HL-60 (cell line): ENCODE measurements around the gene CTNNBIP1.

ENCODE experiments used
- DNase-seq, 2 experiments: peaks; one replicate each; pipeline ENCODE4 v3.0.0-alpha.2; 2010 to 2020; ENCODE audit warnings: low read depth in 1 of 2, low spot score in 1 of 2
- H3K27ac ChIP-seq: fragments of 250-450 bp; sonication (Bioruptor Pico); replicated peaks from 2 replicates; pipeline ENCODE4 v1.5.1; 2020; ENCODE audit warnings: mild to moderate bottlenecking, moderate library complexity
- H3K27me3 ChIP-seq: fragments of 250-450 bp; sonication (Bioruptor Pico); 2 replicates; pipeline ENCODE4 v1.5.1; 2021; ENCODE audit warnings: mild to moderate bottlenecking, moderate library complexity; ENCODE audit not compliant: insufficient read depth, poor library complexity, severe bottlenecking
- H3K4me3 ChIP-seq: replicated peaks from 2 replicates; pipeline ENCODE4 v1.5.1; 2011; ENCODE audit warnings: mild to moderate bottlenecking, control low read depth, low read length; ENCODE audit not compliant: insufficient read depth
- CTCF ChIP-seq: IDR thresholded peaks from one replicate; pipeline ENCODE4 v1.5.1; 2011; ENCODE audit warnings: low read length, control low read depth, inconsistent platforms; ENCODE audit not compliant: insufficient read depth
- GABPA ChIP-seq: IDR thresholded peaks from 2 replicates; pipeline ENCODE4 v1.6.1; 2012; ENCODE audit warnings: low read depth
- POLR2AphosphoS5 ChIP-seq: IDR thresholded peaks from 2 replicates; pipeline ENCODE4 v1.6.1; 2012; ENCODE audit warnings: low read depth
- REST ChIP-seq: IDR thresholded peaks from 2 replicates; pipeline ENCODE4 v1.6.1; 2012; ENCODE audit warnings: low read depth; ENCODE audit not compliant: insufficient replicate concordance
- SPI1 ChIP-seq: IDR thresholded peaks from 2 replicates; pipeline ENCODE4 v1.6.1; 2012; ENCODE audit warnings: low read depth, mild to moderate bottlenecking, borderline replicate concordance

Gene CTNNBIP1

GRCh38 chr1:9908871-9909233 is 1.2 kb downstream of the CTNNBIP1 start:
- Histone ChIP-seq H3K27ac (no peak overlapping the region), H3K4me3 (no peak overlapping the region), H3K27me3 (no peaks in the 10 kb centered on the region)
- TF ChIP-seq CTCF (no peak), GABPA (no peak), POLR2AphosphoS5 (no peak), SPI1 (no peak), REST (no peak)
- no peak for DNase-seq

DNA sequence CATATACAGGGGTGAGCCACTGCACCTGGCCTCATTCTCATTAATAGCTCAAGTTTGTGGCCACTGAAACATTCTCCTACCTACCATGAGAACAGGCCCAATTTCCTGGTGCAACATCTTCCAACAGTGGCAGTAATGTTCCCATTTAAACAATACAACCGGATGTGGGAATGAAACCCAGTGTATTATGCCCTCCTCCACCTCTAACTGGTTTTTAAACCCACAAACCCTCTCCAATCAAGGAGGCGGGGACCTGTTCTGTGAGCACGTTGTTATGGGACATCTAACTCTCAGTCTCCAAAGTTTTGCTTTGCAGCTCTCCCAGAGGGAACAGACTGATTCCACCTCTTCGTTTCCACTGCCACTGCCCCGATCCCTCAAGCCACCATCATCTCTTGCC is 2.6 kb downstream of the CTNNBIP1 start:
- H3K27me3 ChIP-seq: no peaks in the 10 kb centered on the region

GRCh38 chr1:9906466-9906865 is 3.6 kb downstream of the CTNNBIP1 start:
- Histone ChIP-seq H3K4me3 (no peak overlapping the region), H3K27me3 (no peaks in the 10 kb centered on the region), H3K27ac (no peak overlapping the region)
- TF ChIP-seq CTCF (no peak), REST (no peak), SPI1 (no peak), GABPA (no peak), POLR2AphosphoS5 (no peak)
- no peak for DNase-seq

More for the DNA sequence above, 2.6 kb downstream of the CTNNBIP1 start:
- H3K27ac ChIP-seq: no peak overlapping the region
- no peak for DNase-seq
- H3K4me3 ChIP-seq: no peak overlapping the region
- TF ChIP-seq CTCF: no peak
- TF ChIP-seq POLR2AphosphoS5: no peak
- no peak for TF ChIP-seq SPI1
- TF ChIP-seq GABPA: no peak
- no peak for TF ChIP-seq REST
